ENCODE measurements around the gene GJB2.

- TF ChIP-seq POLR2A (IDR thresholded peaks at IDR 0.05): no peak
- no peak for TF ChIP-seq CTCF (IDR thresholded peaks at IDR 0.05)
Measured at GRCh38 chr13:20144141-20144850, 48.4 kb downstream of the GJB2 start.

Data from prostate gland (tissue), 2 donors.